Right renal pelvis (tissue), 4 donors: ENCODE measurements around the gene CCDC50. TPM values are rescaled to one million over a fixed set of nuclear protein-coding genes. Genes with fewer than 3 reads are reported as not detected.

Experiments
- polyA plus RNA-seq, 4 donors: library from polyadenylated mRNA; unstranded; fragments of 120-200 nt; gene quantifications; one replicate each; pipeline ENCODE4 v1.2.1, GENCODE V29; 2013; ENCODE audit not compliant: insufficient read length in 4 of 4

CCDC50 gene
- polyA plus RNA-seq, 4 donors = 64.3 to 70.8 (median 68.6) TPM

Other genes with a start within 250 kb of the CCDC50 start
- gene OSTN, start 130.2 kb upstream of the CCDC50 start, polyA plus RNA-seq = 10 to 100 TPM in 2 of 4 donors, 1 to 10 TPM in 2; 8.7 to 19.2 (median 11.4) TPM
- 1 to 10 TPM in 2 of 4 donors, under 1 TPM in 2; 0.24 to 1.1 (median 1.0) TPM for gene UTS2B, start 1.1 kb downstream of the CCDC50 start, polyA plus RNA-seq
- gene PYDC2, start 131.8 kb downstream of the CCDC50 start, polyA plus RNA-seq = not detected